Keratinocyte (primary cell): ENCODE data around the gene KRT7. TPM values are rescaled to one million over a fixed set of nuclear protein-coding genes. Genes with fewer than 3 reads are reported as not detected.

Experiments
- DNase-seq: peaks from one replicate; pipeline ENCODE4 v3.0.0-alpha.2; 2011; ENCODE audit warnings: low read depth, missing footprints, low spot score
- FAIRE-seq: peaks from 2 replicates; lab custom pipeline; 2011; peaks lifted over from hg19 to GRCh38; lab: Jason Lieb, UNC
- H2AFZ ChIP-seq: 2 replicates; pipeline ENCODE4 v1.6.0; 2012; ENCODE audit warnings: low read length, control low read depth, inconsistent platforms; ENCODE audit not compliant: control insufficient read depth
- H3K27ac ChIP-seq: 2 replicates; pipeline ENCODE4 v1.5.1; 2011; ENCODE audit warnings: low read length; ENCODE audit not compliant: control insufficient read depth, insufficient read depth
- H3K27me3 ChIP-seq: 3 replicates; pipeline ENCODE4 v1.6.0; 2011; ENCODE audit warnings: low read length; ENCODE audit not compliant: control insufficient read depth, insufficient read depth; ENCODE audit errors: extremely low read depth
- H3K36me3 ChIP-seq, 2 experiments: 2 replicates in 1 of 2; 3 replicates in 1 of 2; pipeline ENCODE4 v1.5.1; 2011; ENCODE audit warnings: low read length in 2 of 2, mild to moderate bottlenecking in 1 of 2; ENCODE audit not compliant: control insufficient read depth in 2 of 2, insufficient read depth in 2 of 2; ENCODE audit errors: extremely low read depth in 1 of 2
- H3K4me1 ChIP-seq: 3 replicates; pipeline ENCODE4 v1.5.1; 2011; ENCODE audit warnings: low read length; ENCODE audit not compliant: control insufficient read depth, insufficient read depth; ENCODE audit errors: extremely low read depth
- H3K4me2 ChIP-seq: 3 replicates; pipeline ENCODE4 v1.6.0; 2011; ENCODE audit warnings: low read depth, low read length; ENCODE audit not compliant: control insufficient read depth, insufficient read depth; ENCODE audit errors: extremely low read depth
- H3K4me3 ChIP-seq, 3 experiments: fragments of 200-600 bp in 1 of 3; sonication (generic) in 1 of 3; 2 replicates in 2 of 3; 3 replicates in 1 of 3; pipeline ENCODE4 v1.5.1; 2011 to 2016; ENCODE audit warnings: low read length in 3 of 3, mild to moderate bottlenecking in 3 of 3, control low read depth in 2 of 3, inconsistent platforms in 1 of 3, low read depth in 1 of 3, mixed read lengths in 1 of 3, mixed run types in 1 of 3, moderate library complexity in 1 of 3; ENCODE audit not compliant: control insufficient read depth in 2 of 3, insufficient read depth in 2 of 3; ENCODE audit errors: extremely low read depth in 1 of 3
- H3K79me2 ChIP-seq: 2 replicates; pipeline ENCODE4 v1.6.0; 2012; ENCODE audit warnings: low read length; ENCODE audit not compliant: control insufficient read depth, insufficient read depth
- H3K9ac ChIP-seq: 3 replicates; pipeline ENCODE4 v1.6.0; 2011; ENCODE audit warnings: low read length; ENCODE audit not compliant: control insufficient read depth, insufficient read depth; ENCODE audit errors: extremely low read depth
- H3K9me1 ChIP-seq: 3 replicates; pipeline ENCODE4 v1.6.0; 2011; ENCODE audit warnings: low read length; ENCODE audit not compliant: control insufficient read depth, insufficient read depth; ENCODE audit errors: extremely low read depth
- H3K9me3 ChIP-seq: 2 replicates; pipeline ENCODE4 v1.5.1; 2012; ENCODE audit warnings: low read depth, low read length; ENCODE audit not compliant: control insufficient read depth
- H4K20me1 ChIP-seq: 3 replicates; pipeline ENCODE4 v1.6.0; 2011; ENCODE audit warnings: low read length; ENCODE audit not compliant: control insufficient read depth, insufficient read depth; ENCODE audit errors: extremely low read depth
- EZH2 ChIP-seq: IDR thresholded peaks from one replicate; pipeline ENCODE4 v1.6.1; 2012; ENCODE audit warnings: inconsistent platforms, mild to moderate bottlenecking, low read length, moderate library complexity
- dilution Hi-C: fragments of 300-500 bp; cut with MboI; formaldehyde crosslinking; loops from one replicate; pipeline ENCODE4 v1.7.0; 2020; ENCODE audit warnings: low sequenced_read_pairs; ENCODE audit not compliant: extremely low pct_ligation_motif_present
- polyA plus RNA-seq, 5 experiments: library from polyadenylated mRNA; depleted of rRNA in 3 of 5; stranded (reverse) in 3 of 5; stranded (forward) in 1 of 5; unstranded in 1 of 5; fragments of >200 nt; gene quantifications; 1 replicate in 1 of 5; 2 replicates in 3 of 5; 3 replicates in 1 of 5; pipeline versions ENCODE4 v1.2.1 to v1.2.3, GENCODE V29; 2011 to 2012; ENCODE audit warnings: missing spikeins in 2 of 5, low read depth in 1 of 5, low replicate concordance in 1 of 5
- TF ChIP-seq, protein P1 (sequence below), 3 experiments: IDR thresholded peaks in 1 of 3; conservative IDR thresholded peaks in 1 of 3; optimal IDR thresholded peaks in 1 of 3; 2 replicates in 2 of 3; 3 replicates in 1 of 3; pipeline versions ENCODE3 to v1.5.1; 2011; ENCODE audit warnings: low read length in 3 of 3, mild to moderate bottlenecking in 3 of 3, moderate library complexity in 2 of 3, control low read depth in 1 of 3, inconsistent platforms in 1 of 3; ENCODE audit not compliant: insufficient read depth in 2 of 3; ENCODE audit errors: extremely low read depth in 1 of 3

Gene KRT7
- polyA plus RNA-seq, 1 donor (not counting 4 experiments of a cell fraction or from before 2014, with no cell fraction given), result 112 TPM

DNA sequence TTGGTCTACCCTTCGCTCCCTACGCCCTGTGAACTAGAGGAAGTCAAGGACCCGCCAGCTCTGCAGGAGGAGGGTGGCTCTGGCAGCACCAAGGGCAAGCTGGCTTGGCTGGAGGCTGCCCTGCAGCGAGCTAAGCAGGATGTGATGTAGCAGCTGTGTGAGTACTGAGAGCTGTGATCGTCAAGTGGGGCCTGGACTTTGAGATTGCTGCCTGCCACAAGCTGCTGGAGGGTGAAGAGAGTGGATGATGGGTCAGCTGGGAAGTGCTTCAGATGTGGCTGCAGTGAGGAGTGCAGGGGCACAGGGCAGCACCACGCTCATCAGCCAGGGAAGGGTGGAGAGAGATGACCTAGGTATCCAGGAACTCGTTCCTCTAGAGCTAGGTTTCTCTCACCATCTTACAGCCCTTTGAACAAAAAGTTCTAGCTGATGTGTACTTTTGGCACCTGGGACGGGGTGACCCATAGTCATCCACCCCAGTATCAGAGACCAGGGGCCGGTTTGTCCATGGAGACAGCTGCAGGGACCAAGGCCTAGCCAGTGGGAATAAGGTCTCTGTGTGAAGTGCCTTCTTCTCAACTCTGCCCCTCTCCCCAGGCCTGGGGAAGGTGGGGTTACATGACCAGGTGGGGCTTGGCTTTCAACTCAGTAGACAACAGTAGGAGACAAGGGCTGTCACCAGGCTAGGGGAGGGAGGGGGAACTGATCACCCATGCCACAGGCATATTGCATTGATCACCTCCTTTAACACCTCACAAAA is 44.6 kb downstream of the KRT7 start:
- Histone ChIP-seq H3K9me1 (no peaks in the 10 kb centered on the region), H3K4me3 (no peak overlapping the region), H3K4me1 (peaks cover 34% of the 10 kb centered on the region), H3K36me3 (no peaks in the 10 kb centered on the region), H4K20me1 (no peaks in the 10 kb centered on the region), H2AFZ (no peak overlapping the region), H3K9me3 (no peaks in the 10 kb centered on the region), H3K9ac (no peak overlapping the region), H3K4me2 (no peak overlapping the region), H3K79me2 (no peaks in the 10 kb centered on the region), H3K27me3 (no peaks in the 10 kb centered on the region), H3K27ac (no peak overlapping the region)
- DNase-seq (no peak), FAIRE-seq (no peak)
- dilution Hi-C loops, result no loop called here
- TF ChIP-seq EZH2, result no peak
- TF ChIP-seq, protein P1, sequence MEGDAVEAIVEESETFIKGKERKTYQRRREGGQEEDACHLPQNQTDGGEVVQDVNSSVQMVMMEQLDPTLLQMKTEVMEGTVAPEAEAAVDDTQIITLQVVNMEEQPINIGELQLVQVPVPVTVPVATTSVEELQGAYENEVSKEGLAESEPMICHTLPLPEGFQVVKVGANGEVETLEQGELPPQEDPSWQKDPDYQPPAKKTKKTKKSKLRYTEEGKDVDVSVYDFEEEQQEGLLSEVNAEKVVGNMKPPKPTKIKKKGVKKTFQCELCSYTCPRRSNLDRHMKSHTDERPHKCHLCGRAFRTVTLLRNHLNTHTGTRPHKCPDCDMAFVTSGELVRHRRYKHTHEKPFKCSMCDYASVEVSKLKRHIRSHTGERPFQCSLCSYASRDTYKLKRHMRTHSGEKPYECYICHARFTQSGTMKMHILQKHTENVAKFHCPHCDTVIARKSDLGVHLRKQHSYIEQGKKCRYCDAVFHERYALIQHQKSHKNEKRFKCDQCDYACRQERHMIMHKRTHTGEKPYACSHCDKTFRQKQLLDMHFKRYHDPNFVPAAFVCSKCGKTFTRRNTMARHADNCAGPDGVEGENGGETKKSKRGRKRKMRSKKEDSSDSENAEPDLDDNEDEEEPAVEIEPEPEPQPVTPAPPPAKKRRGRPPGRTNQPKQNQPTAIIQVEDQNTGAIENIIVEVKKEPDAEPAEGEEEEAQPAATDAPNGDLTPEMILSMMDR (optimal IDR thresholded peaks at IDR 0.05 in 1 of 3, IDR thresholded peaks at IDR 0.05 in 1 of 3, conservative IDR thresholded peaks at IDR 0.05 in 1 of 3; ENCODE audit: extremely low read depth in 1 of 3, insufficient read depth in 2 of 3, low read length in 3 of 3), result no peak

DNA sequence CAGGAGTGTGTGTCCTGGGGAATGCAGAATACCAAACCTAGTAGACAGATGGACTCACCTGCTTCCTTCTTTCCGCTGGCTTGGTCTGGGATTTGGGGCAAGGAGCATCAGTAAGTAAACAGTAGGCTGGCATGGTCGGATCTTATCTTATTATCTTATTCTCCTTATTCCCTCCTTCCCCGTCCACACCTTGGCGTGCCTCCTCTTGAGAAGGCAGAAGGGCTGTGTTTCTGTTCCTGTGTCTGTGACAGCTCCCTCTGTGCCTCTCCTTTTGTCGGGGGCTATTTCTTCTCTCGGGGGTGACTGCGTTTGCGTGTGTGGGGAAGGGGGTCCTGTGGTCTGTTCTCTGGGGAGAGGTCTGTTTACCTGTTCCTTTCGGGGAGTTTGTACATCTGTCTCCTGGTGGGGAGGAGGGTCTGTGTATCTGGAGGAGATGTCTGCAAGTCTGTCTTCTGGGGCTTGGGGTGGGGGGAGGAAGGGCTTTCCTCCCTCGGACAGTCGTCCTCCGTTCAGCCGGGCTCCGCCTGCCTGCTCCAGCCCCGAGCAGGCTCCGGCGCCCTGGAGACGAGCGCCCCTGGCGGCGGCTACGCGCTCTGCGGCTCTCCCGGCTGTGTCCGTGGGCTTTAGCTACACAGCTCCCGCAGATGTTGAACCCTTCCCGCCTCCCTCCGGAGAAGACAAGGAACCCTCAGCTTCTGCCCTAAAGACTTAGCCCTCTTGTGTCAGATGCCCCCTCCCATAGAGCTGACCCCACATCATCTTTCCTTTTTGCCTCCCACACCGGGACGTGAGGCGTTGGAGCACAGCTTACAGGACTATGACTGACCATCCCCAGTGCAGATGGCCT is 45.8 kb downstream of the KRT7 start:
- DNase-seq (peak; percentile 23), FAIRE-seq (peak; percentile 57)
- dilution Hi-C loops, result no loop called here
- Histone ChIP-seq H4K20me1 (no peaks in the 10 kb centered on the region), H3K9me1 (no peaks in the 10 kb centered on the region), H3K27ac (peak overlapping the region; percentile 99), H3K9me3 (no peaks in the 10 kb centered on the region), H3K27me3 (no peaks in the 10 kb centered on the region), H3K9ac (peak overlapping the region; percentile 84), H2AFZ (peak overlapping the region; percentile 85), H3K79me2 (no peaks in the 10 kb centered on the region), H3K4me3 (peak overlapping the region in 1 of 3 experiments; percentile 23), H3K36me3 (no peaks in the 10 kb centered on the region), H3K4me1 (peaks cover 34% of the 10 kb centered on the region), H3K4me2 (peak overlapping the region; percentile 69)
- TF ChIP-seq EZH2, result no peak
- TF ChIP-seq, protein P1 (optimal IDR thresholded peaks at IDR 0.05 in 1 of 3, IDR thresholded peaks at IDR 0.05 in 1 of 3, conservative IDR thresholded peaks at IDR 0.05 in 1 of 3; ENCODE audit: extremely low read depth in 1 of 3, insufficient read depth in 2 of 3, low read length in 3 of 3), result peak; percentile 91 to 99 (median 92)
